SW 1271 (cell line): ENCODE data around the gene PBX2.
"Not testable (repeated sequence)": the region's sequence is repeated elsewhere in the genome, so short reads cannot be mapped to it uniquely, and the experiment has no call there.

Source experiments
- DNase-seq, 2 experiments: peaks; one replicate each; lab custom pipeline; 2025; lab: John Stamatoyannopoulos, UW

The PBX2 gene

DNA sequence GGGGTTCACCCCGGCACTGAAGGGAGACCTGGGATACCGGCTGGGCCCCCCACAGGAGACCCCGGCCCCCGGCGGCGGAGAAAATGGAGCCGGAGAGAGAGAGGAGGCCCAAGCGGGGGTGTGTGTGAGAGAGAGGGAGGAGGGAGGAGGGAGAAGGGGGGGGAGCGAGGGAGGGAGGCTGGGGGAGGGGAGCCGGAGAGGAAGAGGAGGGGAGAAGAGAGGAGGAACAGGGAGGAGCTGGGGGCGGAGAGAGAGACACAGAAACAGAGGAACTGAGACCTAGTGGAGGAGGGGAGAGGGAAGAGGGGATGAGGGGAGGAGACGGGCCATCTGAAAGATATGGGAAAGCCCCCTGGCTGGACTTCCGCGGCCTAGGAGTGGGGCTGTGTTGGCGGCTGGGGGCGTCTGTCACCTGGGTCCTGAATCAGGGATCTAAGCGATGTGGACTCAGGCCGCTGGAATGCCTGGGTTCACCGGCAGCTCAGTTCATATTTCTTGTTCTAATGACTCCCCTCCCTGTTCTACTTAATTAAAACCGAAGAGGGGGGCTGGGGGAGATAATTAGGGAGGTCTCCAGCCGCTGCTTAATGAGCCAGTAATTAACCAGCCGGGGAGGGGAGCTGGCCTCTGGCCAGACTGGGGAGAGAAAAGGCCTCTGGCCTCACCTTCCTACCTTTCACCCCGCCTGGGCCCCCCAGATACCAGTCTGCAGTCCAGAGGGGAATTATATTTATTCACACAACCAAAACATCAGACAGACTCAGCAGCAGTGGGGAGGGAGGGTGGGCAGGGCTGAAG, at the start of gene PBX2:
Gene PBX2, minus strand, starts transcription at position 149 of the 798 bp plus-strand sequence. CDS start 287 bp downstream, outside the sequence.
- DNase-seq = peak; percentile 46 to 89

GRCh38 chr6:32239462-32239861, 49.5 kb upstream of the PBX2 start:
- no peak for DNase-seq

- no peak for DNase-seq
These were observed 44.9 kb upstream of the PBX2 start for GRCh38 chr6:32234934-32235333.

- DNase-seq = no peak
These were observed 36.4 kb upstream of the PBX2 start for GRCh38 chr6:32226434-32226833.

- DNase-seq = no peak
These were observed 34.7 kb upstream of the PBX2 start for GRCh38 chr6:32224696-32225095.

GRCh38 chr6:32223258-32224235, 33.5 kb upstream of the PBX2 start, which contains the start of gene NOTCH4:
NOTCH4 (minus strand) TSS chr6:32224067; CDS start chr6:32223928, 139 bp downstream.
- no peak for DNase-seq

DNA sequence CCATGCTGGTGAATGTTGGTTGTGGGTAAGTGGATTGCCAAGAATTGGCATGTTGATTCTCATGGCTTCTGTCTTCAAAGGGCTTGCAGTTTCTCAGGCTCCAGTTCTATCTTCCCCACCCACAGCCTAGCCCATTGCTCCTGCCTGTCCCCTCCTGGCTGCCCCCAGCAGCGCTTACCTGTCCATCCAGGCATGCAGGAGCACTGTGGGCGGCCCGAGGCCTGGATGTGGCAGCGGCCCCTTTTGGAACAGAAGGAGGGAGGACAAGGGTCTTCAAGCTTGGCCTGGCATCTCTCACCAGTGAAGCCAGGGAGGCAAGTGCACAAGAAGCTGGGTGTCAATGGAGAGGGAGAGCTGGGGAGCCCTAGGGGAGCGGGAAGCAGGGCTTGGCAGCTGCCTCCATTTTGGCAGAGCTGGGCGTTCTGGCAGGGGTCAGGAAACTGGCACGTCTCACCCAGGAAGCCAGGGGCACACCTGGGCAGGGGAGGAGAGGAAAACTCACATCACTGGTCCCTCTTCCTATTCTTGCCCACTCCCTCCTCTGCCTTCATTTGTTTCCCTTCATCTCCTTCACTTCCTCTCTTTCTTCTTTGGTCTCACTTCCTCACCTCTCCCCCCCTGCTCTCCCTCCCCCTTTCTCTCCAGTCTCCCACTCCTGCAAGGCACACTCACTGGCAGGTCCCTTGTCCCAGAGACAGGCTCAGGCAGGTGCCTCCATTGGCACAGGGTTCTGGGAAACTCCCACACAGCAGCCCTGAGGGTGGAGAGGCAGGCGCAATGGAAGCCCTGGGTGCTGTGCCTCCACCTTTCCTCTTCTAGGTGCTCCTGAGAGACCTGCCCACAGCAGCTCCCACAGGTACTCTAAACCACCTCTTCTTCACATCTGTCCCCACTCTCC, 32.6 kb upstream of the PBX2 start:
- DNase-seq = no peak

- no peak for DNase-seq
These were observed 30.0 kb upstream of the PBX2 start for GRCh38 chr6:32220021-32220420.

GRCh38 chr6:32218167-32218566, 28.2 kb upstream of the PBX2 start:
- DNase-seq = no peak

GRCh38 chr6:32216998-32217397, 27.0 kb upstream of the PBX2 start:
- DNase-seq = no peak

- DNase-seq = no peak
These were observed 26.3 kb upstream of the PBX2 start for GRCh38 chr6:32216285-32216684.

DNA sequence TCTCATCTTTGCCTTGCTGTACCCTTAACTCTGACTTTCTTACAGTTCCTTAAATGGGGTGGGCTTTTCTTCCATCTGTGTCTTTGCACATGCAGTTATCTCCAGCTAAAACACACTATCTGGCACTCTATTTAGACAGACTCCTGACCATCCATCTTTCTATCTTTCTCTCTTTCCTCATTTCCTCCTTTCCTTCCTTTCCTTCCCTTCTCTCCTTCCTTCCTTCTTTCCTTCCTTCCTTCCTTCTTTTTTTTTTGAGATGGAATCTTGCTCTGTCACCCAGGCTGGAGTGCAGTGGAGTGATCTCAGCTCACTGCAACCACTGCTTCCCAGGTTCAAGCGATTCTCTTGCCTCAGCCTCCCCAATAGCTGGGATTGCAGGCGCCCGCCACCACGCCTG, 25.6 kb upstream of the PBX2 start:
- DNase-seq = no peak

DNA sequence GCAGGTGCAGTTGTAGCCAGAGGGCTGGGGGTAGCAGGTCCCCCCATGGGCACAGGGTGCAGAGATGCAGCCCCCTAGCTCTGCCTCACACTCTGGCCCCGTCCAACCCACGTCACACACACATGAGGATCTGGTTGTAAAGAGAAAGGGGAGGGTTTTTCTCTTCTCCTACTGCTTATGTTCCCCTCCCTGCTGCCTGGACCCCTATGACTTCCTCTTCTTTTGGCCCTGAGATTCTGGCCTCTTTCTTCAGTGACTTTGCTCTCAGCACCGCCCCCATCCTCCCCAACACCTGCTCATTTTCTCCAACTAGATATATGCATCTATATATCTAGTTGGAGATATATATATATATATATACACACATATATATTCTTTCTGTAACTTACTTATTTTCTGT, 24.1 kb upstream of the PBX2 start:
- no peak for DNase-seq

DNA sequence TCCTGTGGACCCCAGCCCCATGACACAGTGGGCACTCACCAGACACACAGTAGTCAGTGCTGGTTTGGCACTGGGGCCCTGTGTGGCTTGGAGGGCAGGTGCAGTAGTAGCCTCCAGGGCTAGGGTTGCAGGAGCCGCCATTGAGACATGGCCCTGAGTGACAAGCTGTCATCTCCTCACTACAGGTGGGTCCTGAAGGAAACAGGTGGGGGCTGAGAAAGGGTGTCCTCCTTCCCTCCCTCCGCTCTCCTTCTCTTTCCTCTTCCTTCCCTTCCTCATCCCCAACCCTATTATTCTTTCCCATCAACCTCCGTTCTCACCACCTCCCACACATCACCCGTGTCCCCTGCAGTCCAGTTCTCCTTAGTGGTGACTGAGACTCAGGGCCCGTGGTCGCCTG, 23.6 kb upstream of the PBX2 start:
- DNase-seq = no peak

DNA sequence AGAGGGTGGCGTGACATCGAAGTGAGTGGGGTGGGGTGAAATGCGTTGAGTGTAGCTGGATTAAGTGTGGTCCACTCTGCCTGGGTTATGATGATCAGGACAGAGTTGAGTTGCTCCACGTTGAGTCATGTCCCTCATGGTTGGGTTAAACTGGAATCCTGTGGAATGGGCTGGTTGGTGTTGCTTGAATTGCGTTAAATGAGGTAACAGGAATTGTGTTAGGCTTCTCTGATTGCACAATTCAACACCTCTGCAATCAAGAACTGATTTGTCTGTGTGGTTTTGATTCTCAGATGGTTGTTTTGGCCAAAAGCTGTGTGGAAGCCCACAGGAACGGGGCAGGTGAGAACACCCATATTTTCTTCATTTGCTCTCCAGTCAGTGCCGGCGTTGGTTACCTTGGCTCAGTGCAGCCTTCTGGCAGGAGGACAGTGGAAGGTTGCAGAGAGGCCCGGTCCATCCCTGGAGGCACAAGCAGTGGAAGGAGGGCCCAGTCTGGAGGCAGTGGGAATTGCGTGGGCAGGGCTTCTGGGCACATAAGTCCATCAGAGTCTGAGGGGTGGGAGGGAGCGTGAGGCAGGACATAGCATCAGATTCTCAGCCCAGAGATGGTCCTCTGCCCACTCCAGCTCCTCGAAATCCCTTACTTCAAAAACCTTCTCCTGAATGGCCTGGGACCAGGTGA, 22.2 kb upstream of the PBX2 start:
- no peak for DNase-seq

GRCh38 chr6:32211432-32211831, 21.4 kb upstream of the PBX2 start:
- not testable (repeated sequence) for DNase-seq

GRCh38 chr6:32210191-32210601, 20.2 kb upstream of the PBX2 start:
- no peak for DNase-seq

- DNase-seq = no peak
These were observed 19.0 kb upstream of the PBX2 start for GRCh38 chr6:32208996-32209395.

- no peak for DNase-seq
These were observed 14.3 kb upstream of the PBX2 start for GRCh38 chr6:32204268-32204715.

DNA sequence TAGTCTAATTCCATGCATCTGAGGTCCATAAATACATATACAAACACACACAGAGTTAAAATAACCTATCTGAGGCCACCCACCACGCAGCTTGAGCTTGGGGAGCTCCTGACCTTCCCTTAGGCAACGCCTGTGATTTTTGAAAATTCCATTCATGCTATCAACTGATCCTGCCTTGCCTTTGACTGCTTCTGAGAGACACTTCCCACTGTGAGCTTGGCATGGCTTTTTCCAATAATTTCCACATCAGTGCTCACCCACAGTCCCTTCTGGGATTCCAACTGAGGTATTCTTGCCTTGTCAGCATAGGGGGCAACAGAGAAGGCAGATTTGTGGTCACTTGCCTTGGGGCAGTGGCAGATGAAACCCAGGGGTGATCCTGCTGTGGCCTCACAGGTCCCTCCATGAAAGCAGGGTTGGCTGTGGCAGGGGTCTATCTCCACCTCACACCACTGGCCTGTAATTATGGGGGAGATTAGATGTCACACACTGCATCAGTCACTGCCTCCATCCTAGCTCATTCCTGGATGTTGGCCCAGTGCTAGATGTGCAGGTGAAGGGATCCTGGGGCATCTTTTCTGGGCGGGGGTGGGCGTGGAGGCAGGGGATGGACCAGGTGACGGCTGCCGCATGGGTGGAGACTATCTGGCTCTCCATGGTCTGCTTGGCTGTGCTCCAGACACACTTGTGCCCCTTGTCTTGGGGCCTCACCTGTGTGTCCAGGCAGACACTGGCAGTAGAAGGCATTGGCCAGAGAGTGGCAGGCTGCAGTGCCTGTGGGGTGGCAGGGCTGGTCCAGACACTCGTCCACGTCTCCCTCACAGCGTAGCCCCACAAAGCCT, 13.6 kb upstream of the PBX2 start:
- DNase-seq = no peak
